Esophagus muscularis mucosa (tissue), 4 donors: ENCODE results near the gene GPR18.

Experiments
- EP300 ChIP-seq: sonication (generic); formaldehyde crosslinking; IDR thresholded peaks from one replicate; pipeline ENCODE4 v1.6.1; 2017; ENCODE audit warnings: antibody characterized with exemption
- POLR2A ChIP-seq: fragments of 450-650 bp; IDR thresholded peaks from one replicate; pipeline ENCODE4 v1.6.1; 2017; ENCODE audit warnings: antibody characterized with exemption, moderate library complexity, mild to moderate bottlenecking, low read depth
- TF ChIP-seq, protein P1 (sequence below), 3 experiments: fragments of 200-600 bp in 2 of 3; fragments of 450-650 bp in 1 of 3; sonication (generic) in 2 of 3; IDR thresholded peaks; one replicate each; pipeline ENCODE4 v1.5.1; 2017 to 2019; ENCODE audit warnings: antibody characterized with exemption in 3 of 3, mild to moderate bottlenecking in 2 of 3, moderate library complexity in 1 of 3

DNA sequence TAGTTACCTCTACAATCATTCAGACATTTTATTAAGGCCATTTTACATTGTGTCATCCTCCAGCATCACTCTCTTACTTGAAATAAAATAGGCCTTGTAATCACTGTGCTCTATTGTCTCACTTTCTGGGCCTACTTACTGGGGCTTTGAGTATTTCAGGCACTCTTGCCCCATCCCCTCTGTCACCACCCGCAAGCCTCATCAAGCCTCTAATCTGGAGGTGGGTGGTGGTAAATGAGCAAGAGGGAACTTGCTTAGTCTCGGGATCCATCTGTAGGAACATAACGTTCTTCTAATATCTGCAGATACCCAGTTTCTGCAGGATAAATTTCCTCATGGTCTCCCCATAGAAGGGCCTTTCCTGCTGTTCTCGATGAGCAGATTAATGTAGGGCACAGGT lies 19.4 kb upstream of the GPR18 start:
- TF ChIP-seq, protein P1, sequence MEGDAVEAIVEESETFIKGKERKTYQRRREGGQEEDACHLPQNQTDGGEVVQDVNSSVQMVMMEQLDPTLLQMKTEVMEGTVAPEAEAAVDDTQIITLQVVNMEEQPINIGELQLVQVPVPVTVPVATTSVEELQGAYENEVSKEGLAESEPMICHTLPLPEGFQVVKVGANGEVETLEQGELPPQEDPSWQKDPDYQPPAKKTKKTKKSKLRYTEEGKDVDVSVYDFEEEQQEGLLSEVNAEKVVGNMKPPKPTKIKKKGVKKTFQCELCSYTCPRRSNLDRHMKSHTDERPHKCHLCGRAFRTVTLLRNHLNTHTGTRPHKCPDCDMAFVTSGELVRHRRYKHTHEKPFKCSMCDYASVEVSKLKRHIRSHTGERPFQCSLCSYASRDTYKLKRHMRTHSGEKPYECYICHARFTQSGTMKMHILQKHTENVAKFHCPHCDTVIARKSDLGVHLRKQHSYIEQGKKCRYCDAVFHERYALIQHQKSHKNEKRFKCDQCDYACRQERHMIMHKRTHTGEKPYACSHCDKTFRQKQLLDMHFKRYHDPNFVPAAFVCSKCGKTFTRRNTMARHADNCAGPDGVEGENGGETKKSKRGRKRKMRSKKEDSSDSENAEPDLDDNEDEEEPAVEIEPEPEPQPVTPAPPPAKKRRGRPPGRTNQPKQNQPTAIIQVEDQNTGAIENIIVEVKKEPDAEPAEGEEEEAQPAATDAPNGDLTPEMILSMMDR (IDR thresholded peaks at IDR 0.05), result no peak
- TF ChIP-seq POLR2A, result no peak
- TF ChIP-seq EP300, result no peak
